ENCODE measurements around the gene BABAM1.
A peak's percentile ranks its signal among the peaks of the same experiment; 100 is the strongest.

Gene BABAM1

DNA sequence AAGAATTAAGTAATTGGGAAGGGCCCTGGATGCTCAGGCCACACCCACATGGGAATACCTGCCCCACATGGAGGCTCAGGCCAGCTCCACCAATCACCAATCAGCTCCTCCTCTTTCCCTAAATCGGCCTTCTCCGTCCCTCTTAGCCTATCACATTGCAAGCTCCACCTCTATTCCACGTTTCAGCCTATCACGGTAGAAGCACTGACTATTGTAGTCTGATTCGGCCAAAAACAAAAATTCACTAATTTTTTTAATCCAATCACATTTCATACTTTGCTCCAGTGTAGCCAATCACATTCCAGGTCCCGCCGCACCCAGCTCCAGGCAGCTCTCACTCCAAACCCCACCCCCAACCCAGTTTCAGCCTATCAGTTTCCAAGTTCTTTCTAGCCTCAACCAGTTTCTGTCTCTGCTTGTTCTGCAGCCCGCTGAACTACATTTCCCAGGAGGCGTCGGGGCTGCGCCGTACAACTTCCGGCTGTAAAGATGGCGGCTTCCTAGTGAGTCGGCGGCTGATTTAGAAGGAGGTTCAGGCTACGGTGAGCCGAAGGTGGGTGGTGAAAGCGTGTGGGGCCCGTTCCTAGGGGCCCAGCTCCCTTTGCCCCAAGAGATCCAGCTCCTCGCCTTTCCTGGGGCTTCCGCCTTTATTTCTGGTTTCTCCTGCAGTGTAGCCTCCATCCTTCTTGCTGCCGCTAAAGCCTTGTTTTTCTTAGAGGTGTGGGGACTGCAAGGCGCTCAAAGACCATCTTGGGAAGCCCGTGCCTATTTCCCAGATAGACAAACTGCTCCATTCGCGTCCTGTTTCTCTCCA, at the start of gene BABAM1:
Gene BABAM1, plus strand, starts transcription at position 469 of the 814 bp plus-strand sequence. CDS start 1,364 bp downstream, outside the sequence.
- in situ Hi-C loops (cut with MboI; ENCODE audit: low pct_unique_long_range_greater_than_20kb, low sequenced_read_pairs, unreplicated experiment): no loop called here
- DNase-seq (ENCODE audit: low spot score): peak; percentile 99
- TF ChIP-seq CTCF (IDR thresholded peaks at IDR 0.05; ENCODE audit: extremely low read depth, insufficient read depth, missing control alignments): no peak

DNA sequence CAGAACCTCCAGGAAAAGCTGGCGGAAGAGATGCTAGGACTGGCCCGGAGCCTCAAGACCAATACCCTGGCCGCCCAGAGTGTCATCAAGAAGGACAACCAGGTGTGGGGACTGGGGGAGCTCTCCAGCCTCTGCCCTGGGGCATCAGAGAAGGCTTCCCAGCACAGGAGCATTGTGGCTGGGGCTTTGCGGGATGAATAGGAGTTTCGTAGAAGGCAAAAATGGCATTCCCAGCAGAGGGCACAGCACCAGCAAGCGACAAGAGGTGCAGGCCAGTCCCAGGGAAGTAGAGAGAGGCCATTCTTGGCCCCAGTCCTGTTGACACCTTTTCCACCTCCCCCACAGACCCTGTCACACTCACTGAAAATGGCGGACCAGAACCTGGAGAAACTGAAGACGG, 48.0 kb upstream of the BABAM1 start:
- no peak for DNase-seq (ENCODE audit: low spot score)
- in situ Hi-C loops (cut with MboI; ENCODE audit: low pct_unique_long_range_greater_than_20kb, low sequenced_read_pairs, unreplicated experiment): no loop called here
- TF ChIP-seq CTCF (IDR thresholded peaks at IDR 0.05; ENCODE audit: extremely low read depth, insufficient read depth, missing control alignments): no peak

DNA sequence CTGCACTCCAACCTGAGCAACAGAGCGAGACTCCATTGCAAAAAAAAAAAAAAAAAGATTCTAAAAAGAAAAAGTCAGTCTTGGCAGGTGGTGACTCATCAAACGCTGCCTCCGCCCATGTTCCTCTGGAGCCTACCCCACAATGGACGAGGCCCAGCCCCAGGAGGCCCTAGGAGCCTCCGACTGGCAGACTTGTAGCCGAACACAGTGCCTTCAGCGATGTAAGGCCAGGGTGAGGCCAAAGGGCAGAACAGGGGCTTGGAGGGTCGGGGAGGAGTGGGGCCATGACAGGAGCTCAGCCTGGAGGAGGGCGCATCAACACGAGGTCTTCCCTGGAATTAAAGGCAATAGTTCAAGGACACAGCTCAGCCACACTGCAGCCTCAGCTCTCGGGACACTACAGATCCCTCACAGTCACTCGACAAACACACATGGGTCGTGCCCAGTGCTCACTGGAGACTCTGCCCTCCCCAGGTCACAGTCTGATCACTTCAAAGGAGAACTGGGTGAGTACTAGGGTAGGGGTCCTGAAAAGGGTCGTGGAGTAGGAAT, 47.0 kb upstream of the BABAM1 start:
- no peak for DNase-seq (ENCODE audit: low spot score)
- in situ Hi-C loops (cut with MboI; ENCODE audit: low pct_unique_long_range_greater_than_20kb, low sequenced_read_pairs, unreplicated experiment): no loop called here
- no peak for TF ChIP-seq CTCF (IDR thresholded peaks at IDR 0.05; ENCODE audit: extremely low read depth, insufficient read depth, missing control alignments)

GRCh38 chr19:17225053-17225452, 42.2 kb upstream of the BABAM1 start:
- no peak for DNase-seq (ENCODE audit: low spot score)
- TF ChIP-seq CTCF (IDR thresholded peaks at IDR 0.05; ENCODE audit: extremely low read depth, insufficient read depth, missing control alignments): no peak
- in situ Hi-C loops (cut with MboI; ENCODE audit: low pct_unique_long_range_greater_than_20kb, low sequenced_read_pairs, unreplicated experiment): no loop called here

GRCh38 chr19:17226002-17226933, 41.0 kb upstream of the BABAM1 start, which contains the start of gene OCEL1:
OCEL1 (plus strand) TSS chr19:17226226; CDS start chr19:17226248, 22 bp downstream.
- DNase-seq (ENCODE audit: low spot score): peak; percentile 96
- in situ Hi-C loops (cut with MboI; ENCODE audit: low pct_unique_long_range_greater_than_20kb, low sequenced_read_pairs, unreplicated experiment): no loop called here
- no peak for TF ChIP-seq CTCF (IDR thresholded peaks at IDR 0.05; ENCODE audit: extremely low read depth, insufficient read depth, missing control alignments)

GRCh38 chr19:17227798-17228367, 39.4 kb upstream of the BABAM1 start:
- DNase-seq (ENCODE audit: low spot score): no peak
- in situ Hi-C loops (cut with MboI; ENCODE audit: low pct_unique_long_range_greater_than_20kb, low sequenced_read_pairs, unreplicated experiment): no loop called here
- no peak for TF ChIP-seq CTCF (IDR thresholded peaks at IDR 0.05; ENCODE audit: extremely low read depth, insufficient read depth, missing control alignments)
